GM21360 (cell line): Measurements from ENCODE around the gene C17orf113.
"Not testable (repeated sequence)": the region's sequence is repeated elsewhere in the genome, so short reads cannot be mapped to it uniquely, and the experiment has no call there.

Experiments used
- ATAC-seq: cut with Tn5 transposase; IDR thresholded peaks from one replicate; pipeline ENCODE4 v1.9.1; 2021; ENCODE audit warnings: mild to moderate bottlenecking, moderate library complexity; ENCODE audit not compliant: unreplicated experiment

C17orf113 gene

DNA sequence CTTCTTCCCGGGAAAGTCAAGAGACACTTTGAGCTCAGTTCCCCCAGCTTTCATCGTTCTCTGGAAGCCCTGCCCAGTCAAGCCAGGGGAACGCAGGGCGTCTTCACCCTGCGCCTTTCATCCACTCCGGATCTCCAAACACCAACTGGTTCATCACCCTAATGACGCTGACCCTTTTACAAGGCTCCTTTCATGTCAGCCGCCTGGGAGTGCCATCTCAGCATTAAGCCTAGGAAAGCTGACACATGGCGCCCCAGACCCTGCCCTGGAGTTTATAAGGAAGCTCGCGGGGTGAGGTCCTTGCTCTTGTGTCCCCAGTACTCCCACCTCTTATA lies 32.6 kb downstream of the C17orf113 start:
- ATAC-seq, result no peak

- ATAC-seq, result peak; percentile 60
Measured at GRCh38 chr17:42016941-42017865, 33.2 kb downstream of the C17orf113 start, which contains the start of gene DNAJC7. Gene DNAJC7 (minus strand): TSS chr17:42017439. CDS start chr17:42017416, 23 bp downstream.

DNA sequence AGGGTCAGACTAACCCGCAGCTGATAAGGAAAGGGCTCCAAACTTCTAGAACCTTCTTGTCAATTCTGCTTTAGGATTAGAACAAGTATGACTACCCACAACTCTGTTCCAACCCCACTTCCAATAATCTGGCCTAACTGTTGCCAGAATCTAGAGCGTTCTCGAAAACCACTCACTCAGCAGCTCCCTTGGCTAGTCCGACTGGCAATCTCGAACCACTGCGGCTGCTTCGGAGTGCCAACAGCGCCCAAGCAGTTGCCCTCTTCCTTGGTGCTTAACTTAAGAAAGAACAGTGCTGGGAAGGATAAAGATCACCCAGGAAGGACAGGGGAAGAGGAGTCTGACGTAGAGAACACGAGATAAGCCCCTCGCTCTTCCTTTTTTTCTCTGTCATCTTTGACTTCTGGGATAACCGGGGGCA lies 34.0 kb downstream of the C17orf113 start:
- ATAC-seq, result no peak

DNA sequence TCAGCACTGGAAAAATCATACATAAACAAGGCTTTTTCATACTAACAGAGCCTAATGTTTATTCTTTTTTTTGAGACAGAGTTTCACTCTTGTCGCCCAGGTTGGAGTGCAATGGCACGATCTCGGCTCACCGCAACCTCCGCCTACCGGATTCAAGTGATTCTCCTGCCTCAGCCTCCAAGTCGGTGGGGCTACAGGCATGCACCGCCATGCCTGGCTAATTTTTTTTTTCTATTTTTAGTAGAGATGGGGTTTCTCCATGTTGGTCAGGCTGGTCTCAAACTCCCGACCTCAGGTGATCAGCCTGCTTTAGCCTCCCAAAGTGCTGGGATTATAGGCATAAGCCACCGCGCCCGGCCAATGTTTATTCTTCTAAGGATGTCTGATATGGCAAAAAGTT lies 36.7 kb downstream of the C17orf113 start:
- not testable (repeated sequence) for ATAC-seq

DNA sequence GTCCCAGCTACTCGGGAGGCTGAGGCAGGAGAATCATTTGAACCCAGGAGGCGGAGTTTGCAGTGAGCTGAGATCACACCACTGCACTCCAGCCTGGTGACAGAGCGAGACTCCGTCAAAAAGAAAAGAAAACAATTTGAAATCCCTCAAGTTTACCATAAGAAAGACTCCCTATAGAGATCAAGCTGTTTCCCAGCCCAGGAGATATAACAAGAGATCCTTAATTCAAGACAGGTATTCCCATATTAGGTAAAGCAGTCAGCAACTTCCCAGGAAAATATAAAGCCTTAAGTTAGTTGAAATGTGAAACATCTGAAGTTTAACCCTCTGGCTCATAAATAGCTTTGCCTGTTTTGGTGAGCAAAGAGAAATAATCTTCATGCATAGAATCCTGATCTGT lies 38.0 kb downstream of the C17orf113 start:
- not testable (repeated sequence) for ATAC-seq

DNA sequence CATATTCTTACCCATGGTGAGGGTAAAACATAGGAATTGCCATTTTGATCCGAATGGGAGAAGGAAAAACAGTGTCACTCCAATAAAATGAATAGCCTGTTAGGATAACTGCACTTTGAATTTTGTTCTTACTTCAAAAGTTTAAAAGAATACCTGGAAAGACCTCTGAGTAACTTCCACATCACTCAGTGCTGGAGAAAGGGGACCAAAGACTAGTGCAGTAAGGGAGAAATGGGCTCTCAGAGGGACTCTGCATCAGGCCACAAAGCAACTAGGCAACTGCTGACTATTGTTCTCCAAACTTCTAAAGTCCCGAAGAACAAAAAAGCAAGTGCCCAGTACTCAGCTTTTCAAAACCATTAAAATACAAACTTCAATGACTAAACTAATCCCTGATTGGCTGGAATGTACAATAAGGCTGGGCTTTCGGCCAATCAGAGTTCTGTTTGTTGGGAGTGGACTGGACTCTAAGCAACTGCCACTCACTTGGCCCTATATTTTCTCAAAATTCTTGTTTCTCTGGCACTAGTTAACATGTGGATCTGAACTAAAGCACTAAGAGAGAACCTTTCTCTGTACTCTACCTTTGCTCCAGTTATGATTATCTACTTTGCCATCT lies 39.4 kb downstream of the C17orf113 start:
- no peak for ATAC-seq

- not testable (repeated sequence) for ATAC-seq
Measured at GRCh38 chr17:42010266-42010680, 40.1 kb downstream of the C17orf113 start.

DNA sequence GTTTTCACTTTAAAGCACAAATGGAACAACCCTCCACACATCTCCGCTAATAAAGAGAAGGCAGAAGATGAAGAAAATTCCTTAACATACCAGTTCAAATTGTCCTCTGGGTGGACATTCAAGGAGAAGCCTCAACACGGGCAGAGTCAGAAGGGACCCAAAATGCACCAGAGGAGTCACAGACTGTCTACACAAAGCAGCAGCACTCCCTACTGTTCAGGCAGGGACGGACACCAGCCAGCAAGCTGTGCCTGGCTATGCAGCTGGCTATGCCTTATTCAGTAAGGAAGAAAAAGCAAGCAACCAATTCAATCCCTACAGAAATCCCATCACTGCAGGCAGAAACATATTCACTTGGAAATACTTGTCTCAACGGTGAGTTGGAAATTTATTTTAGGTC lies 41.2 kb downstream of the C17orf113 start:
- no peak for ATAC-seq

DNA sequence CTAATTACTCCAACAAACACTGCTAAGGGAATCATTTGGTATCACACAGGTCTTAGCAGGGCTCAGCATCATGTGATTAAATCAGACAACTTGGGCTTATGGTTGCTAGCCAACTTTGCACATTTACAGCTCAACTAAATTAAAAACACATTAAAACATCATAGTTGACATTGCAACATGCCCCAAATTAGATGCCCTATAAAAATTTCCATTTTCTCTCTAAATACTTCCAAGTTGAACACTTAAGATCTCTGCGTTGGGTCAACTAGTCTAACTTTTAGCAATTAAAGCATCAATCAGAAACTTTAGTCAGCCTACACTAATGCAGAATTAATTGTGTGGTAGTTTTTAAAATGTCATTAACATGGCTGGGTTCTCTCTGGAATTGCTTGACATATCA lies 45.2 kb downstream of the C17orf113 start:
- no peak for ATAC-seq

GRCh38 chr17:42002792-42003301 lies 47.6 kb downstream of the C17orf113 start:
- ATAC-seq, result no peak

DNA sequence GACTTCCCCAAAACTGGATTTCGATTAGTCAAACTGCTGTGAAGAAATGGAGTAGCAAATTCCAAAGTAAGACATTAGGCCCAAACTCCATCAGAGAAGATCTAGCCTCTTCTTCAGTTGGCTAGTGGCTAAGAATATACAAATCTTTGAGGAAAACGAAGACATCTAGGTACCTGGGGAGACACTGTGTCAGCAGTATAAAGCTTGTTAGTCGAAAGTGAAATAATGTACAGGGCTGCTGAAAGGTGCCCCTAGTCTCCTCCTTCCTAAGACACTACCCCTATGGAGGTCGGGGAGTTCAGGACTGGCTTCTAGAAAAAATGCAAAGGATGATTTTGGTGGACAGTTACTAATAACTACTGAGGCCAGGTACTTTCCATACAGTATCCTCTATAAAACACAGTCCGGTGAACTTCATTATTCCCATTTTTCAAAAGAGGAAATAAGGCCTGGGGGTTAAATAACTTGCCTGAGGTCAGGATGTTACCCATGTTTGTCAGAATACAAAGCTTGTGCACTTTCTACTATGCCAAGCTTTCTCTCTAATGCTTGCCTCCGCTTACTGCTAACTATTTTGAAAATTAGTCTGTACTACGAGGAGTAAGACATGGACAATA lies 48.1 kb downstream of the C17orf113 start:
- no peak for ATAC-seq

- no peak for ATAC-seq
Measured at GRCh38 chr17:42001729-42002128, 48.7 kb downstream of the C17orf113 start.

DNA sequence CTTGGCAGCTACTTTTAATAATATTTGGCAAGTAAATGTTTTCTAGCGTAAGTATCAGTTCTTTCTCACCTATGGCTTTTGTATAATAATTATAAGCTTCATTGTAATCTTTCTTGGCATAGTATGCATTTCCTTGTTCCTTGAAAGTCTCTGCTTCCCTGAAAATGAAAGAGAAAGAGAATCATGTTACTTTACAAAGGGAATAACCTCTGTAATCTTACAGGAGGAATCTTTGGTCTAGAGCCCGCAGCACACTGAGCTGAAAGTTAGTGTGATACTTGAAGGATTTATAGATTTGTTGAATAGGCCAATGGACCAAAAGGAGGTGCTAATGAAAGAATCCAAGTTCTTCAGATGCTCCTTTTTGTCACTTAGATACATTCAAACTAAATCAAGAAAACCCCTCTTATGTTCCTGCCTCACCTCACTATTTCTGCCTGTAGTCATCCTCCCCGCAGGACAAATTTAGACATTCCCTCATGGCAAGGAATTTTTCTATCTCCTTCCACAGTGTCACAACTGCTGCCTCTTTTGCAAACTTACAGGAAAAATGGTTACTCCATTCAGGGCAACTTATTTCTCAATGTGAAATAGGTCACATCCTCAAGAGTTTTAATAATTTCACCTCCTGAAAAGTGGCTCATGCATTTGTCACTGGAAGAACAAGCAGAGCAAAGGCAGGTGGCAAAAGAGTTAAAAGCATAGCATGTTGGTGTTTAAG lies 49.8 kb downstream of the C17orf113 start:
- ATAC-seq, result no peak

GRCh38 chr17:41998497-41998896 lies 51.9 kb downstream of the C17orf113 start:
- ATAC-seq, result no peak

- no peak for ATAC-seq
Measured at GRCh38 chr17:41996855-41997164, 53.6 kb downstream of the C17orf113 start.

- no peak for ATAC-seq
Measured at GRCh38 chr17:41992576-41992975, 57.8 kb downstream of the C17orf113 start.

- ATAC-seq, result no peak
Measured at GRCh38 chr17:41989702-41990419, 60.5 kb downstream of the C17orf113 start.

DNA sequence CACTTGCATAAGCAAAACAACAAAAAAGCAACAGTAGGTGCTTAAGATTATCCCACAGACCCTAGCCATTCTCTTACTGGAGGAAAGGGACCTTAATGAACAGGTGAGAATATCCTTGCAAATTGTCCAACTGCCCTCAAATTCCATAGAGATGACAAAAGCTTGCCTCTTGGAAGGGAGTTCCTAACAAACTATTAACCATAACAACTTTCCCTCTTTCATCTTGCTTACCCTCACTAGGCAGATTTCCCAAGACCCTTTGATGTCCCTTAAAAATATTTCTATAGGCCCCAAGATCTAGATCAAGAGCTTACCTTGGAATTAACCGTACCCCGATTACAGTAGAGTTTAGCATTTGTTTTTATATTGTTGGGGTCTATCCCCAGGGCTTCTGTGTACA lies 62.0 kb downstream of the C17orf113 start:
- ATAC-seq, result no peak
